WTC11 (cell line): ENCODE data around the gene BTN2A1. TPM values are rescaled to one million over a fixed set of nuclear protein-coding genes. Genes with fewer than 3 reads are reported as not detected.
A peak's percentile ranks its signal among the peaks of the same experiment; 100 is the strongest.

ENCODE experiments used
- ATAC-seq: fragments of 200-7000 bp; cut with Tn5 transposase; 2 replicates; pipeline ENCODE4 v1.10.0; 2021; ENCODE audit warnings: mild to moderate bottlenecking, moderate library complexity
- CTCF ChIA-PET: fragments of 300-600 bp; sonication (Branson Sonifier 250); formaldehyde crosslinking; loops from one replicate; lab custom pipeline; 2021; ENCODE audit warnings: antibody characterized with exemption; lab: Charles Lee
- POLR2A ChIA-PET: fragments of 350-600 bp; sonication (Branson Sonifier 250); formaldehyde crosslinking; loops from one replicate; lab custom pipeline; 2021; ENCODE audit warnings: antibody characterized with exemption; lab: Charles Lee
- DNase-seq: peaks from one replicate; pipeline ENCODE4 v3.0.0; 2021; ENCODE audit warnings: low spot score
- H3K27ac Mint-ChIP-seq: 2 replicates; pipeline ENCODE4 v1.8.0; 2021; ENCODE audit warnings: mixed read lengths
- H3K27me3 Mint-ChIP-seq: 2 replicates; pipeline ENCODE4 v1.8.0; 2021; ENCODE audit warnings: low read depth, mild to moderate bottlenecking, moderate library complexity, mixed read lengths
- H3K36me3 Mint-ChIP-seq: 2 replicates; pipeline ENCODE4 v1.8.0; 2021; ENCODE audit warnings: mixed read lengths
- H3K4me1 Mint-ChIP-seq: 2 replicates; pipeline ENCODE4 v1.8.0; 2022; ENCODE audit warnings: mixed read lengths
- H3K4me3 Mint-ChIP-seq: 2 replicates; pipeline ENCODE4 v1.8.0; 2021; ENCODE audit warnings: mild to moderate bottlenecking, moderate library complexity, mixed read lengths
- H3K9me3 Mint-ChIP-seq: 2 replicates; pipeline ENCODE4 v1.8.0; 2021; ENCODE audit warnings: mixed read lengths
- ATF1 ChIP-seq: sonication (generic); formaldehyde crosslinking; IDR thresholded peaks from 2 replicates; pipeline ENCODE4 v1.8.1; 2023; ENCODE audit warnings: mild to moderate bottlenecking, moderate library complexity, missing genetic modification reagents
- CTCF ChIP-seq: fragments of 200-600 bp; IDR thresholded peaks from 2 replicates; pipeline ENCODE4 v1.8.0; 2022; ENCODE audit warnings: antibody characterized with exemption
- E2F4 ChIP-seq: sonication (generic); formaldehyde crosslinking; IDR thresholded peaks from 2 replicates; pipeline ENCODE4 v1.8.1; 2022; ENCODE audit warnings: low read depth, mild to moderate bottlenecking, moderate library complexity, missing genetic modification reagents, borderline replicate concordance
- EMX1 ChIP-seq: fragments of 250-450 bp; sonication (Bioruptor Pico); IDR thresholded peaks from 2 replicates; pipeline ENCODE4 v1.8.0; 2021; ENCODE audit warnings: mild to moderate bottlenecking
- ERG ChIP-seq: fragments of 250-450 bp; sonication (Bioruptor Pico); IDR thresholded peaks from 2 replicates; pipeline ENCODE4 v1.8.0; 2021; ENCODE audit warnings: mild to moderate bottlenecking
- ESRRA ChIP-seq: sonication (generic); formaldehyde crosslinking; IDR thresholded peaks from 2 replicates; pipeline ENCODE4 v1.8.1; 2022; ENCODE audit warnings: mild to moderate bottlenecking, missing genetic modification reagents, borderline replicate concordance
- FOXK1 ChIP-seq: sonication (generic); formaldehyde crosslinking; IDR thresholded peaks from 2 replicates; pipeline ENCODE4 v1.8.0; 2022; ENCODE audit warnings: mild to moderate bottlenecking, moderate library complexity, missing genetic modification reagents
- NFE2L1 ChIP-seq: sonication (generic); formaldehyde crosslinking; IDR thresholded peaks from 2 replicates; pipeline ENCODE4 v1.8.1; 2023; ENCODE audit warnings: missing genetic modification reagents
- NFYB ChIP-seq: sonication (generic); formaldehyde crosslinking; conservative IDR thresholded peaks from 2 replicates; pipeline ENCODE4 v1.8.0; 2022; ENCODE audit warnings: low read depth, missing genetic modification reagents
- RORB ChIP-seq: fragments of 250-450 bp; sonication (Bioruptor Pico); IDR thresholded peaks from 2 replicates; pipeline ENCODE4 v1.9.0; 2021; ENCODE audit warnings: mild to moderate bottlenecking
- SP1 ChIP-seq: sonication (generic); formaldehyde crosslinking; conservative IDR thresholded peaks from 2 replicates; pipeline ENCODE4 v1.8.1; 2022; ENCODE audit warnings: missing genetic modification reagents
- TP53 ChIP-seq: sonication (generic); formaldehyde crosslinking; IDR thresholded peaks from 2 replicates; pipeline ENCODE4 v1.8.1; 2023; ENCODE audit warnings: mild to moderate bottlenecking, missing genetic modification reagents
- ZMAT4 ChIP-seq: fragments of 250-450 bp; sonication (Bioruptor Pico); IDR thresholded peaks from 2 replicates; pipeline ENCODE4 v1.9.0; 2021; ENCODE audit warnings: mild to moderate bottlenecking
- total RNA-seq: library from RNA; stranded (reverse); gene quantifications from 3 replicates; pipeline ENCODE4 v1.2.3, GENCODE V29; 2021
- TF ChIP-seq, protein P1 (sequence below): fragments of 250-450 bp; sonication (Bioruptor Pico); IDR thresholded peaks from 2 replicates; pipeline ENCODE4 v1.9.0; 2021; ENCODE audit warnings: mild to moderate bottlenecking, borderline replicate concordance
- TF ChIP-seq, protein P2 (sequence below): sonication (generic); formaldehyde crosslinking; IDR thresholded peaks from 2 replicates; pipeline ENCODE4 v1.8.0; 2022; ENCODE audit warnings: mild to moderate bottlenecking, missing genetic modification reagents

BTN2A1 gene
- total RNA-seq, 1 experiment from 2014 or later = 9.9 TPM

DNA sequence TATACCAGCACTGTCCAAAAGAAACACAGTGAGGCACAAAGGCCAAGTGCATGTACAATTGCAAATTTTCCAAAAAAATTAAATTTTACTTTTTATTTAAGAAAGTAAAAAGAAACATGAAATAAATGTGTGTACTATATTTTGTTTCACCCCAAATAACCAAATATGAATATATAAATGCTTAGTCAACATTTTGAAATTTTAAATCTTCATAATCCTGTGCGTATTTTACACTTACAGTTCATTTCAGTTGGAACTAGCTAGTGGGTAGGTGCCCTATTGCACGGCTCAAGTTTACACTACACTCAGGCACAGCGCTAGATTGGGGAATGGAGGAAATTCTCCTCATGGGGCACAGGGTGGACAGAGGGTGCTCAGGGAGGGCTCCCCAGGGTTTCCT is 35.4 kb upstream of the BTN2A1 start:
- H3K9me3 Mint-ChIP-seq = peaks cover 19% of the 10 kb centered on the region
- H3K27me3 Mint-ChIP-seq = peaks cover 7% of the 10 kb centered on the region
- no peak overlapping the region for H3K27ac Mint-ChIP-seq
- TF ChIP-seq ATF1 (CRISPR knock-in tag) (no peak), CTCF (no peak), SP1 (no peak), FOXK1 (CRISPR knock-in tag) (no peak), NFE2L1 (CRISPR knock-in tag) (no peak)
- TF ChIP-seq, protein P1, sequence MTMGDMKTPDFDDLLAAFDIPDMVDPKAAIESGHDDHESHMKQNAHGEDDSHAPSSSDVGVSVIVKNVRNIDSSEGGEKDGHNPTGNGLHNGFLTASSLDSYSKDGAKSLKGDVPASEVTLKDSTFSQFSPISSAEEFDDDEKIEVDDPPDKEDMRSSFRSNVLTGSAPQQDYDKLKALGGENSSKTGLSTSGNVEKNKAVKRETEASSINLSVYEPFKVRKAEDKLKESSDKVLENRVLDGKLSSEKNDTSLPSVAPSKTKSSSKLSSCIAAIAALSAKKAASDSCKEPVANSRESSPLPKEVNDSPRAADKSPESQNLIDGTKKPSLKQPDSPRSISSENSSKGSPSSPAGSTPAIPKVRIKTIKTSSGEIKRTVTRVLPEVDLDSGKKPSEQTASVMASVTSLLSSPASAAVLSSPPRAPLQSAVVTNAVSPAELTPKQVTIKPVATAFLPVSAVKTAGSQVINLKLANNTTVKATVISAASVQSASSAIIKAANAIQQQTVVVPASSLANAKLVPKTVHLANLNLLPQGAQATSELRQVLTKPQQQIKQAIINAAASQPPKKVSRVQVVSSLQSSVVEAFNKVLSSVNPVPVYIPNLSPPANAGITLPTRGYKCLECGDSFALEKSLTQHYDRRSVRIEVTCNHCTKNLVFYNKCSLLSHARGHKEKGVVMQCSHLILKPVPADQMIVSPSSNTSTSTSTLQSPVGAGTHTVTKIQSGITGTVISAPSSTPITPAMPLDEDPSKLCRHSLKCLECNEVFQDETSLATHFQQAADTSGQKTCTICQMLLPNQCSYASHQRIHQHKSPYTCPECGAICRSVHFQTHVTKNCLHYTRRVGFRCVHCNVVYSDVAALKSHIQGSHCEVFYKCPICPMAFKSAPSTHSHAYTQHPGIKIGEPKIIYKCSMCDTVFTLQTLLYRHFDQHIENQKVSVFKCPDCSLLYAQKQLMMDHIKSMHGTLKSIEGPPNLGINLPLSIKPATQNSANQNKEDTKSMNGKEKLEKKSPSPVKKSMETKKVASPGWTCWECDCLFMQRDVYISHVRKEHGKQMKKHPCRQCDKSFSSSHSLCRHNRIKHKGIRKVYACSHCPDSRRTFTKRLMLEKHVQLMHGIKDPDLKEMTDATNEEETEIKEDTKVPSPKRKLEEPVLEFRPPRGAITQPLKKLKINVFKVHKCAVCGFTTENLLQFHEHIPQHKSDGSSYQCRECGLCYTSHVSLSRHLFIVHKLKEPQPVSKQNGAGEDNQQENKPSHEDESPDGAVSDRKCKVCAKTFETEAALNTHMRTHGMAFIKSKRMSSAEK (CRISPR knock-in tag) = no peak
- CTCF ChIA-PET = no interaction called here
- DNase-seq = no peak
- POLR2A ChIA-PET = no interaction called here
- peaks cover 4% of the 10 kb centered on the region for H3K4me1 Mint-ChIP-seq
- H3K4me3 Mint-ChIP-seq = peak overlapping the region; percentile 29; the same call in 1 of the 2 replicates
- peaks cover 28% of the 10 kb centered on the region for H3K36me3 Mint-ChIP-seq
- no peak for ATAC-seq

DNA sequence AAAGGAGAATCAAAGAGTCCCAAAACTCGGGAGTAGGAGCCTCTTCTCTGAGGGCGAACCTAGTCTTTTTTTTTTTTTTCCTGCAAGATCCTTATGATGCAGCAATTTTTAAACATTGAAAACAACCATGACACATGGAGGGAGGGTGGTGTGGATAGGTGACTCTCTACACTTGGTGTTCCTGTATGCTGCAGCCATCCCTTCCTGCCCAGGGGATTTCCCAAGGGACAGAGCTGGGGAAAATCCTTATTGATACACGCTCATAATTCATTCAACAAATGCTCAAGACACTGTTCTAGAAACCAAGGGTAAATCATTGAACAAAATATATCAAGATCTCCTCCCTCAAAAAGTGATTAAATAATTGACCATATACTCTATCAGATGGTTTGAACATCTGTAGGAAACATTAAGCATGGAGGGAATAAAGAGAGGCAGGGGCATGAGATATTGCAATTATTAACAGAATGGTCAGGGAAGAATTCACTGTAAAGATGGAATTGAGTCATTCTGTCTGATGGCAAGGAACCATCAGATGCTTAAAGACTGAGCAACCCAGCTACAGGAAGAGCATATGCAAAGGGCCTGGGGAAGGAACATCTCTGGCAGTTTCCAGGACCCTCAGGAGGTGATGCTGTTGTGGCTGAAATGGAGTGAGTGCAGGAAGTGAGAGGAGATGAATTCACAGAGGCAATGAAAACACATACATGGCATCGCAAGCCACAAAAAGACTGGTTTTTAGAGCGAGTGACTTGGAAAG is 30.9 kb upstream of the BTN2A1 start:
- no peak for TF ChIP-seq ATF1 (CRISPR knock-in tag)
- no peak for TF ChIP-seq ZMAT4
- TF ChIP-seq ESRRA (CRISPR knock-in tag) = no peak
- no peak for TF ChIP-seq E2F4
- no peak for TF ChIP-seq TP53 (CRISPR knock-in tag)
- no peak for TF ChIP-seq EMX1 (CRISPR knock-in tag)
- H3K4me1 Mint-ChIP-seq = peaks cover 2% of the 10 kb centered on the region
- H3K9me3 Mint-ChIP-seq = peaks cover 5% of the 10 kb centered on the region
- ATAC-seq (no peak), DNase-seq (no peak)
- H3K36me3 Mint-ChIP-seq = peaks cover 39% of the 10 kb centered on the region
- POLR2A ChIA-PET = interaction anchor here (0.5 kb wide), 1 partner anchor 57 kb away, joined by 3 read pairs; no protein-coding TSS in a partner anchor
- H3K4me3 Mint-ChIP-seq = no peak overlapping the region
- CTCF ChIA-PET = no interaction called here
- H3K27ac Mint-ChIP-seq = no peak overlapping the region
- H3K27me3 Mint-ChIP-seq = no peaks in the 10 kb centered on the region; the same call in 1 of the 2 replicates

DNA sequence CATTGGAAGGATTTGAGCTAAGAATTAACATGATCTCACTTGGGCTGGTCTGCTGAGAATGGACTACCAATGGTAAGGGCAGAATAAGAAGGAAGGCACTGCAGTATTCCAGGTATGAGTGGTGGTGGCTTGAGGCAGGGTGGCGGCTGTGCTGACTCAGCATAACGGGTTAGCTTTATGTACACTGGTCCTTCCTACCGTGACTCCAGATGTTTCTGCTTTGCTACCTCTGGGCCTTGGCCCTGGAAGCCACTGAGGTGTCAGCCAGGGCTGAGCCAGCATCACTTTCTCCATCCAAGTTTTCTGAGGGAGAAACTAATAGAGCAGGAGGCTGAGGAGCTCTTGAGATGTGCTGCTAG is 30.3 kb upstream of the BTN2A1 start:
- peaks cover 9% of the 10 kb centered on the region for H3K9me3 Mint-ChIP-seq
- peaks cover 45% of the 10 kb centered on the region for H3K36me3 Mint-ChIP-seq
- DNase-seq (no peak), ATAC-seq (no peak)
- TF ChIP-seq RORB (CRISPR knock-in tag) (no peak), ERG (CRISPR knock-in tag) (no peak), NFYB (CRISPR knock-in tag) (no peak), ESRRA (CRISPR knock-in tag) (no peak)
- TF ChIP-seq, protein P2, sequence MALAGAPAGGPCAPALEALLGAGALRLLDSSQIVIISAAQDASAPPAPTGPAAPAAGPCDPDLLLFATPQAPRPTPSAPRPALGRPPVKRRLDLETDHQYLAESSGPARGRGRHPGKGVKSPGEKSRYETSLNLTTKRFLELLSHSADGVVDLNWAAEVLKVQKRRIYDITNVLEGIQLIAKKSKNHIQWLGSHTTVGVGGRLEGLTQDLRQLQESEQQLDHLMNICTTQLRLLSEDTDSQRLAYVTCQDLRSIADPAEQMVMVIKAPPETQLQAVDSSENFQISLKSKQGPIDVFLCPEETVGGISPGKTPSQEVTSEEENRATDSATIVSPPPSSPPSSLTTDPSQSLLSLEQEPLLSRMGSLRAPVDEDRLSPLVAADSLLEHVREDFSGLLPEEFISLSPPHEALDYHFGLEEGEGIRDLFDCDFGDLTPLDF (CRISPR knock-in tag) = no peak
- no peaks in the 10 kb centered on the region; the same call in 1 of the 2 replicates for H3K27me3 Mint-ChIP-seq
- ChIA-PET POLR2A (no interaction called here), CTCF (no interaction called here)
- no peak overlapping the region for H3K27ac Mint-ChIP-seq
- H3K4me3 Mint-ChIP-seq = no peak overlapping the region
- H3K4me1 Mint-ChIP-seq = no peaks in the 10 kb centered on the region; the same call in 1 of the 2 replicates
